ENCODE data around the gene DLG2. TPM values are rescaled to one million over a fixed set of nuclear protein-coding genes. Genes with fewer than 3 reads are reported as not detected.
A peak's percentile ranks its signal among the peaks of the same experiment; 100 is the strongest.

DLG2 gene
- total RNA-seq, 2 donors from 2014 or later: 5.9 to 7.4 TPM

GRCh38 chr11:84541731-84542340 is 1085.3 kb downstream of the DLG2 start:
- DNase-seq (no peak), ATAC-seq (peak in 1 of 2 donors; percentile 91)
- intact Hi-C loops (cut with DNase I): no loop called here

- DNase-seq (no peak), ATAC-seq (no peak)
- intact Hi-C loops (cut with DNase I): no loop called here
Measured at GRCh38 chr11:84536456-84536855, 1090.7 kb downstream of the DLG2 start.

- ATAC-seq: no peak
- intact Hi-C loops (cut with DNase I): no loop called here
- DNase-seq: no peak
Measured at GRCh38 chr11:84532364-84532763, 1094.8 kb downstream of the DLG2 start.

DNA sequence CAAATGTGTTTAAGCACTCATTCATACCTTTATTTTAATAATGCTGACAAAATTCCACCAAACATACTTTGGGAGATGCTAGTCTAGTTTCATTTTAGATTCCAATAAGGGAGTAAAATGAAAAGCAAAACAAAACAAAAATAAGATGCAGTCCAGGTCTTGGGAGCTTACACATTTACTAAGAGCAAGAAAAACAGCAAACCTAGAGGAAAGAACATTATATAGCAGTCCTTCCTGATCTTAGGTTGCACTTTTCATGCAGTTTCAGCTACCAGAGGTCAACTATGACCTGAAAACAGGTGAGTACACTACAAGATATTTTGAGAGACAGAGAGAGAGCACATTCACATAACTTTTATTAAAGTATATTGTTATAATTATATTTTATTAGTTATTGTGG is 1100.9 kb downstream of the DLG2 start:
- no peak for DNase-seq
- no peak for ATAC-seq
- intact Hi-C loops (cut with DNase I): loop anchor here (10.0 kb wide), 2 partner anchors 141 to 401 kb away; no protein-coding TSS in a partner anchor

- no peak for ATAC-seq
- no peak for DNase-seq
- intact Hi-C loops (cut with DNase I): loop anchor here (2.0 to 10.0 kb wide), 4 partner anchors 137 to 688 kb away; no protein-coding TSS in a partner anchor
Measured at GRCh38 chr11:84524422-84525051, 1102.6 kb downstream of the DLG2 start.

DNA sequence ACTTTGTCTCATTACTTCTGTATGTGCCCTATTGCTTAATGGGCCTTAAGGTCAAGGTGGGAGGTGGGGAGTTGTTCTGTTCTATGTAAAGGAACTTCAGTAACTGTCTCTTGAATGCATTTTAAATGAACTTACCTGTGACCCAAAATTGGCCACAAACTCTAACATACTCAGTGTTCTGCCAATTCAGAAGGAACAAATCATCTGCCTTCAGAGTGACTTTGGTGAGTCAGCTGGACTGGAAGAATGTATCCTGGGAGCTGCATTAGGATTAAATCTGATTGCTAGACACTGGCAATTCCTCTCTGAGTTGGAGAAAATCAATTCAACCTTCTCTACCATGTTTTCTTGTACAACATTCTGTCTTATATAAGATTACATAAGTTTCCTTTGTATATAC is 1104.8 kb downstream of the DLG2 start:
- peak in 1 of 2 donors; percentile 33 for ATAC-seq
- no peak for DNase-seq
- intact Hi-C loops (cut with DNase I): loop anchor here (5.0 to 10.0 kb wide), 3 partner anchors 135 to 398 kb away; no protein-coding TSS in a partner anchor

DNA sequence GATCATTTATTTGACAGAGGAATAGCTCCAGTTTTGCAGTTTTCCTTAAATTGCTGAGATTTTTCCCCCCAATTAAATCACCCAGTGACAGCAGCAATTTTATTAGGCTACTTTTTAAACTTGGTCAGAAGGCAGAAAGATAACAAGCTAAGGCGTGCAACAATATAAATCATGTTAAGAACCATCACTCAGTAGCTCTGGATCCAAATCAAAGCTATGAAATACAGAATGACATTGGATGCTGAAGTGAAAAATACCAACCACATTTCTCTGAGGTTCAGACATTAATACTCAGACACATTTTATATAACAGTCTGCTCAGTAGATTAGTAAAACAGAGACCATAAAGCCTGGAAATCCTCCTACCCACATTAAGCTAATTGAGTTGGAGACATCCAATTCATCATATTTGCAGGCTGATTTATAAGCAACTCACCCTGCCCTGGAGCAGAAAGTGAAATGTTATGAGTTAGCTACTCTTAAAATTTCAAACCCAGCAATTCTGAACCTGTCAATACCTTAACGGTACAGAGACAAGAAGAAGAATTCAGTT is 1108.4 kb downstream of the DLG2 start:
- intact Hi-C loops (cut with DNase I): no loop called here
- ATAC-seq (no peak), DNase-seq (no peak)

DNA sequence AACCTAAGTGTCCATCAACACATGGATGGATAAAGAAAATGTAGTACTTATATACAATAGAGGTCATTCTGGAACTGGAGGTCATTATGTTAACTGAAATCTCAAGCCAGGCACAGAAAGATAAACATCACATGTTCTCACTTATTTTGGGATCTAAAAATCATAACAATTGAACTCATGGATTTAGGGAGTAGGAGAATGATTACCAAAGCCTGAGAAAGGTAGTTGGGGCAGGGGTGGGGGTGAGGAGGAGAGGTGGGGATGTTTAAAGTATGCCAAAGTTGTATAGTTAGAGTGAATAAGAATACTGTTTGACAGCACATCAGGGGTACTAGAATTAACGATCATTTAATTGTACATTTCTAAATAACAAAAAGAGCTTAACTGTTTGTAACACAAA is 1112.7 kb downstream of the DLG2 start:
- intact Hi-C loops (cut with DNase I): no loop called here
- no peak for DNase-seq
- ATAC-seq: no peak

DNA sequence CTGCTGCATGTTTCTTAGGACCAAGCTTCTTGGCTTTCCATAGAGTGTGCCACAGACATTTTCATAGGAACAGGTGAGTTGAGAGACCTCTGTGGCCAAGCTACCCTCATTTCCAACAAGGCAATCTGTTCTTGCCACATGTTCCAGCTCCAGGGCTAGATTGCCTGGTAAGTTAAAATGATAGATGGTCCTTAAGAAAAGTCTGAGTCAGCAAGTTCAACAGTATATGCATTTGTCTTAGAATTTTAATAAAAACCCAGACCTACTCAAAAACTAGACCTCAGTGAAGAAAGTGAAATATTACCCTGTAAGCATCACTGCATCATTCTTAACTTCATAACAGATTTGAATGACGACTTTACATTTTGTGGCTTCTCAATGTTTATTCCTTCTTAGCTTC is 1123.6 kb downstream of the DLG2 start:
- DNase-seq (no peak), ATAC-seq (no peak)
- intact Hi-C loops (cut with DNase I): no loop called here

DNA sequence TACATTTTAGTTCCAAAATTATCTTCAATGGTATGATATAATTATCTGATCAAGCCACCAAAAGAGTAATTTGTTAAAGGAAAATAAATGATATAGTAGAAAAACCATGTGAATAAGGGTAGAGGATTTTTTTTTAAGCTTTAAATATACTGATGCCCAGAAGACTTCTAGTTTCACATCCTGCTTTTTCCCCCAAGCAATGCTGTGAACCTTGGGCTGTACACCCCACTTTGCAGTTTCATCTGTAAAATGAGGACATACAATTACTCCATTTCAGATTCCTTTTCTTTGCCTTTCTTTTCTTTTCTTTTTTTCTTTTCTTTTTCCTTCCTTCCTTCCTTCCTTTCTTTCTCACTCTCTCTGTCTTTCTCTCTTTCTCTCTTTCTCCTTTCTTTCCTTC is 1125.4 kb downstream of the DLG2 start:
- DNase-seq (no peak), ATAC-seq (no peak)
- intact Hi-C loops (cut with DNase I): no loop called here

DNA sequence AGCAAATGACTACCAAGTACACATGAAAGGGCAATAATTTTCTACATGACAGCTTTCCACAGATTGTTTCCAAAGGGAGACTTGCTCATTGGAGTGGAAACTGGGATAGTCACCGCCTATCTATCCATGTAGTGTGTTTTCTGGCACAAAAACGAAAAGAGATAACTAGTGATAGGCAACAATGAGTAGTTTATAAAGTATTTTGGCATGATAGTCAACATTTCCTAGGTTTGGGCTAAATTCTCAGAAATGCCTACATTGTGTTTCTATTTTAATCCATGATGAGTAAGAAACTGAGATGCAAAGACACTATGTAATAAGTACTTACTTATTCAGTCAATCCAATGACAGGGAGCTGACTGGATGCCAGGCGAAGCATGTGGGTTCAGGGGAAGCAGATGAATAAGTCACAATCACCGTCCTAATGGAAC is 1129.1 kb downstream of the DLG2 start:
- peak; percentile 83 for DNase-seq
- intact Hi-C loops (cut with DNase I): no loop called here
- ATAC-seq: peak; percentile 47 to 92

DNA sequence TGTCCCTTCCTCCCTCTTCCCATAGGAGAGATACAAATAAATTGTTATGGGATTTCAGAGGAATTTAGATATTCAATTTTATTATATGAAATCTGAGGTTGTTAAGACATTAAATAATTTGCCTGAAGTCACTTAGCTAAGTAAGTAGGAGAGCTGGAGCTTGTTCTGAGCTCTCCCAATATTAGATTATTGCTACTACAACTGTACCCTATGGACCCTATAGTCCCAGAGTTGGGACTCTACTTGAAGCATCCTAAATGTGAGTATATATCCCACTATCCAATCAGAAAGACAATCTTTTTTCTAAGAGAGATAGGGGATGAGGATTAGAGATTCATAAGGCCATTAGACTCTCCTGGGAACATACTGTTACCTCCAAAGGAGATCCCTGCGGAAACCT is 1130.0 kb downstream of the DLG2 start:
- intact Hi-C loops (cut with DNase I): no loop called here

DNA sequence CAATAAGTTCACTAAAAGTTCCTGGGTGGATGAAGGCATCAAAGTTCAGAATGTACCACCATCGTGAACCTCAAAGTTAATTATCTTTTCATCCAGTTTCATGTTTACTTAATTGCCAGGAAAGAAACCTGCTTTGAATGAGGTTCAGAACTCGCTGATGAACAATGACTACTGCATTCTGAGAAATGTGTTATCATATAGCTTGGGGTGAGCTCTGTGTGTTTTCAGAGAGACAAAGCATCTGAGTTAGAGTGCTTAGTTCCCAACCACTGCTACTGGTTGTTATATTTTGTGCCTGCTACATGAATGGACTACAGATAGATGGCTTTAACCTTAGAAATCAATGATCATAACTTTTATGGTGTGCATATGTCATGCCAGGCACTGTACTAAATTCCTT is 1131.0 kb downstream of the DLG2 start:
- ATAC-seq: no peak
- intact Hi-C loops (cut with DNase I): no loop called here
- DNase-seq: no peak

More for the DNA sequence above, 1130.0 kb downstream of the DLG2 start:
- ATAC-seq (no peak), DNase-seq (no peak)

DNA sequence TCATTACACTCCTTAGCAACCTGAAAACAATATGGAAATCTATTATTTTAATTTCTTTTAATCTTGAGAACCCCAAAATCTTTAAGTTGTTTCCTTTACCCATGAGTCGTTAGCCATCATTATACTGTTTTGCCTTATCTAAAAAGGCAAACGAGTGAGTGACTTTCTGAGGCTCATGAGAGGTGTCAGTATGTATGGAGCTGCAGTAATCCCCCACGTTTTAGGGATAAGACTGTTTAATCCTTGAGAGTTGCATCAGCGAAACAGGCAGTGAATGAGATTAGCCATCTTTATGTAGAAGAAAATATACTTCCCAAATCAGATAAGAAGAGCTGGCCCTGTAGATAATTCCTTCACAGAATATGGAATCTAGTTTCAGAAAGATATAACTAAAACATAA is 1147.0 kb downstream of the DLG2 start:
- intact Hi-C loops (cut with DNase I): no loop called here
- ATAC-seq: no peak
- DNase-seq: no peak

- intact Hi-C loops (cut with DNase I): no loop called here
- ATAC-seq: no peak
- no peak for DNase-seq
Measured at GRCh38 chr11:84476581-84476980, 1150.6 kb downstream of the DLG2 start.

GRCh38 chr11:84471501-84471900 is 1155.6 kb downstream of the DLG2 start:
- DNase-seq: no peak
- no peak for ATAC-seq
- intact Hi-C loops (cut with DNase I): no loop called here

DNA sequence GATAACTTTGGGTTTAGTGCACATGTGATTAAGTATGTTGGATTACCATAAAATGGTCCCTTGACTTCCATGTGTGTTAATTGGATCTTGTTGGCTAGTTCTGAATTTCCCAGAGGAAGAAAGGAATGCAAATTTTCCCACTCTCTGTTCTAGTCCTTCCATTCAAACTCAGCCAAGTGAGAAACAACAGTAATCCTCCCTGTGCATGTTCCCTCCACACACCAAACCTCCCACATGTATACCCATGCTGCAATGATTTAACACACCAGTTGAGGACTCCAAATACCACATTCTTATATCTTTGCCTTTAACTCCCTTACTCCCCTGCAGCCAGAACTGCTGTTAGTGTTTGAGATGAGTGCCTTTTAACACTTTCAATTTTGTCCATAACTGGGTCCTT is 1158.9 kb downstream of the DLG2 start:
- intact Hi-C loops (cut with DNase I): no loop called here
- ATAC-seq (peak in 1 of 2 donors; percentile 72), DNase-seq (no peak)

- intact Hi-C loops (cut with DNase I): no loop called here
- peak in 1 of 2 donors; percentile 44 for ATAC-seq
- no peak for DNase-seq
Measured at GRCh38 chr11:84465040-84465439, 1162.1 kb downstream of the DLG2 start.

DNA sequence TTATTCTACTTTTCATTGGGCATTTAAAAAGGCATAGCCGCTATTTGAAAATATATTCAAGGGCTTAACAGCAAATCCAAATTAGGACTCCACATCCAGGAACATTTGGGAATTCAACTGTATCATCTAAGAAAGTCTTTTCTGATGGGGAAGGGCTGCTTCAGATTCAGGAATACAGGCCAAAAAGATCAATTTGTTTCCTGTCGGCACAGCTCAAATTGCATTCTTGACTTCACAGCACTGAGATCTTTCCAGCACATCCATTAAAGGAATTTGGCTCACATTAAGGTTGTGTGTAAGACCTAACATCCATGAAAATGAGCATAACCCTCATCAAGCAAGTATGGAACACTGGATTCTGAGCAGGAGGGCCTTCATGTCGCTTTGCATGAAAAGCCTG is 1171.5 kb downstream of the DLG2 start:
- intact Hi-C loops (cut with DNase I): no loop called here
- no peak for ATAC-seq
- no peak for DNase-seq

DNA sequence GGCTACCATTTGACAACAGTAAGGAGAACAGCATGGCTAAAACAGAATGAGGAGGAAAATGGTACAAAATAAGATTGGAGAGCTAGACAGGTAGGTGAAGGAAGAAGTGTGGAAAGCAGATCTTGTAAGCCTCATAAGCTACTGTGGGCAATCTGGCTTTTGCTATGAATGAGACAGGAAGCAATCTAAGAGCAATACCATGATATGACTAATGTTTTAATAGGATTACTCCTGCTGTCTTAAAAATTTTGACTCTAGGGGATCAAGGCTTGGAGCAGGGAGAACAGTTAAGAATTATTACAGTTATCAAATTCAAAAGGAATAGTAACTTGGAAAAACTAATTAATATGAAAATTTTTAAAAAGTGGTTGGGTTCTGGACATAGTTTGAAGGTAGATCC is 1174.9 kb downstream of the DLG2 start:
- intact Hi-C loops (cut with DNase I): no loop called here
- ATAC-seq (no peak), DNase-seq (no peak)

DNA sequence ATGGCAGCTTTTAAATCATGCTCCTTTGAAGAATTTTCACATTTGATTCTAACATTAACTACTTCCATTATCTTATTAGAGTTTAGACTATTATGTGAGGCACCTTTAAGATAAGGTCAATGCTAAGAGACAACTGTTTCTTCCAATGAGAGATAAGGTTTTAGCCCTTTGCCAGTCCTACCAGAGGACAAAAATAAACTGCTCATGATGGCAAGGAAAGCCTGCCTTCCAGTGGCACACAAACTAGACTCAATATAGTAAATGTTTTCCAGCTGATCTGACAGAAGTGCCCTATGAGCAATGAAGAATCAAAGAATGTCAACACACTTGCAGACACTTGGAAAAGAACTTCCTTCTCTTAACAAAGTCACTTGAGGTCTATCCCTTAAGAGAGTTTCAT is 1188.6 kb downstream of the DLG2 start:
- DNase-seq (no peak), ATAC-seq (peak in 1 of 2 donors; percentile 32)
- intact Hi-C loops (cut with DNase I): no loop called here
